Stimulated activated CD4-positive, alpha-beta T cell treated with anti-CD3 and anti-CD28 coated beads, Interleukin-1b, Interleukin-23, amount 100 ng/mL, for 4 hours (primary cell): ENCODE measurements around the gene TMEM271.
"Not testable (repeated sequence)": the region's sequence is repeated elsewhere in the genome, so short reads cannot be mapped to it uniquely, and the experiment has no call there.

Experiments used
- DNase-seq, 2 donors: peaks; one replicate each; pipeline ENCODE4 v3.0.0-alpha.2; 2020; ENCODE audit warnings: low read depth in 2 of 2

Gene TMEM271

GRCh38 chr4:561426-561825, 14.7 kb downstream of the TMEM271 start:
- DNase-seq = no peak

DNA sequence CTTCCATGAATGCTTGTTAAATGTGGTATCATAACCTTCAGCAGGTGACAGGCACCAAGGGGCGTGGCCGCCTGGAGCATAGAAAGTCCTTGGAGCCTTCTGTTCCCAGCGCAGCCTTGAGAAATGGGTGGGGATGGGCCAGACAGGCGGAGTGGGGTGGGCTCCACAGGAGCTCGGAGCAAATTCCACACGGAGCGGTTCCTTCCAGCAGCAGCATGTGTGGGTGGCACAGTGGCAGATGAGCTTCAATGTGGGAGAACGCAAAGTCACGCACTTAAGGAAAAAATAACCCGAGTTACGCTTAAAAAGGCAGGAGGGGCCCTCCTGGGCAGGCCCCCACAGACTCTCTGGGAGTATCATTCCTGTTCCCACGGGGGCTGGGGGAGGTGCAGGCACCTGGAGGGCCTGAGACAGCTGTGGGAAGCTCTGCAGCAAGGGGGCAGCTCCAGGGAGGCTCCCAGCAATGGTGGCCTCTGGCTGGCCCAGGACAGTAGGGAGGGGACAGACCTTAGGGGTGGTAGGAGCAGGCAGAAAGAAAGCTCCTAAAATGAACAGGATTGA, 15.3 kb downstream of the TMEM271 start:
- DNase-seq = no peak

DNA sequence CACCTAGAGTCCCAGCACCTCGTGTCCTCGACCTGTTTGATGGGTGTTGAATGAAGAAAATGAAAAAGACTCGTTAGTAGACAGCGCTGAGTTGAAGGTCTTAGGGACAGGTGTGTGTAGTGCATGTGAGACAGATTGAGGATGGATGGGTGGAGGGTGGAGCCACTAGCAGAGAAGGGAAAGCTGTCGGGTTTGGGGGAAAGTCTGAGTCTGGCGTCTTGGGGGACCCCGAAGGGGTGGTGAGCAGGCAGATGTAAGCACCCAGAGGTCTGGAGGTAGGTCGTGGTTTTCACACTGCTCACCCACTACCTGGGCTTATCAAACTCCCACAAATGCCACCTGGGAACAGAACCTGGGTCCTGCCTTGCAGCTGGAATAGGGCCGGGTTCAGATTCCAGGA, 16.0 kb downstream of the TMEM271 start:
- no peak for DNase-seq

DNA sequence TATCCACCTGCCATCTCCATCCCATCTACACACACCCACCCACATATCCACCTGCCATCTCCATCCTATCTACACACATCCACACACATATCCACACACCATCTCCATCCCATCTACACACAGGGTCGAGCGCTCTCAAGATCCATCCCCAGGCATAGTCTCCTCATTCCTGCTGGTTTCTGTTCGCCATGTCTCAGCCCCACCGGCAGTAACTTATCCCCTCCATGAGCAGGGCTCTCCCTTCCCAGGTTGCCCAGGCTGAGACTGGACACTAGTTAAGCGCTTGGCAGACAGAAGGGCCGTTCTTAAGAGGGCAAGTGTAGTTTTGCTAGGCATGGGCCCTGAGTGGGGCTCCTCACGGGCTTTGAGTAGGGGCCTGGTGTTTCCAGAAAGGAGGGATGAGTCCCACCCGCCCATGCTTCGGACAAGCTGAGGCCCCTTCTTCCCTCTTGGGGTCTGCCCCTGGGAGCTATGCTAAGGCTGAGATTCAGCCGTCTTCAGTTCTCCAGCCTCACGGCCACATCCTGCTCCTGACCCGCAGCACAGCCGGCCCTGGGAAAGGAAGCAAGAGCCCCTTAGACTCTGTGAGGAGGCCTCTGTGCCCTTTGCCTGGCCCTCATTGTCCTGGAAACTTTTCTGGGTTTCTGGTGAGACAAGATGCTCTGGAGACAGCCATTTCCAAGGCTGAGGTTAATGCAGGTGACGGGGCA, 20.4 kb downstream of the TMEM271 start:
- no peak for DNase-seq

- not testable (repeated sequence) for DNase-seq
Observed at GRCh38 chr4:554793-555320, 21.2 kb downstream of the TMEM271 start.

- DNase-seq = no peak
Observed at GRCh38 chr4:552019-552418, 24.1 kb downstream of the TMEM271 start.

DNA sequence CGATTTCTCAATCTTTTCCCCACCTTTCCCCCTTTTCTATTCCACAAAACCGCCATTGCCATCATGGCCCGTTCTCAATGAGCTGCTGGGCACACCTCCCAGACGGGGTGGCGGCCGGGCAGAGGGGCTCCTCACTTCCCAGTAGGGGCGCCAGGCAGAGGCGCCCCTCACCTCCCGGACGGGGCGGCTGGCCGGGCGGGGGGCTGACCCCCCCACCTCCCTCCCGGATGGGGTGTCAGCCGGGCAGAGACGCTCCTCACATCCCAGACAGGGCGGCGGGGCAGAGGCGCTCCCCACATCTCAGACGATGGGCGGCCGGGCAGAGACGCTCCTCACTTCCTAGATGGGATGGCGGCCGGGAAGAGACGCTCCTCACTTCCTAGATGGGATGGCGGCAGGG, 25.8 kb downstream of the TMEM271 start:
- DNase-seq = not testable (repeated sequence)

DNA sequence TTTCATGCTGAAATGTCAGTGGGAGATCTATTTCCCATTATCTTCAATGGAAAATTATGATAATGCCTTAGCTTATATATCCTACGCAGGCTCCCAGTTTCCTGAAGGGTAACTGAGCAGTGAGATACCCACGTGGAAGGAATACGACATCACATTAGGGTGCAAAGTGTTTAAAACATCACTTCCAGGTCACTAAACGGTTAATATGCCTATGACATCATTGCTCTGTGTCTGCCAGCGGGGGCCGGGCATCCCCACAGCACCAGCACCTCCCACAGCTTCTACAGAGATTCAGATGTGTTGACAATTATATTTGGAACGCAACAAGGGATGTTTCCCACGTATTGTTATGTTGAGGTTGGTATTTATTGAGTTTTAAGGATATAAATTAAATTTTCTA, 27.1 kb downstream of the TMEM271 start:
- no peak for DNase-seq

DNA sequence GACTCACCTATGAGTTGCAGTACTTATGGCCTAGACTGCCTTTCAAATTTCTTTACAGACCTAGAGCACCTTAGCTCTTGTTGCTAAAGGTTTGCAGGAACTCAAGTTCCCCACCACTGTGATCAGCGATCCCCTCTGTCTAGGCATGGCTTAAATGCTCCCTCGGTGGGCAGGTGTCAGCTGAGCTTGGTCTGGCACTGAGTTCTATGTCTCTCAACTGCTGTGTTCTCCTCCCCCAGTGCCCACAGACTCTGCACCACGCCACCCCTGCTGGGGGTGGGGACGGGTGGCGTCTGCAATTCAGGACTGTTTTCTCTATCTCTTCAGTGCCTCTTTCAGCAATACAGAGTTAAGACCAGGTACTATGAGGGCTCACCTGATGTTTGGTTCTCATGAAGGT, 30.5 kb downstream of the TMEM271 start:
- DNase-seq = no peak

GRCh38 chr4:544386-545105, 31.5 kb downstream of the TMEM271 start:
- DNase-seq = no peak

- no peak for DNase-seq
Observed at GRCh38 chr4:541271-541670, 34.8 kb downstream of the TMEM271 start.

- DNase-seq = no peak
Observed at GRCh38 chr4:538542-539142, 37.5 kb downstream of the TMEM271 start.

DNA sequence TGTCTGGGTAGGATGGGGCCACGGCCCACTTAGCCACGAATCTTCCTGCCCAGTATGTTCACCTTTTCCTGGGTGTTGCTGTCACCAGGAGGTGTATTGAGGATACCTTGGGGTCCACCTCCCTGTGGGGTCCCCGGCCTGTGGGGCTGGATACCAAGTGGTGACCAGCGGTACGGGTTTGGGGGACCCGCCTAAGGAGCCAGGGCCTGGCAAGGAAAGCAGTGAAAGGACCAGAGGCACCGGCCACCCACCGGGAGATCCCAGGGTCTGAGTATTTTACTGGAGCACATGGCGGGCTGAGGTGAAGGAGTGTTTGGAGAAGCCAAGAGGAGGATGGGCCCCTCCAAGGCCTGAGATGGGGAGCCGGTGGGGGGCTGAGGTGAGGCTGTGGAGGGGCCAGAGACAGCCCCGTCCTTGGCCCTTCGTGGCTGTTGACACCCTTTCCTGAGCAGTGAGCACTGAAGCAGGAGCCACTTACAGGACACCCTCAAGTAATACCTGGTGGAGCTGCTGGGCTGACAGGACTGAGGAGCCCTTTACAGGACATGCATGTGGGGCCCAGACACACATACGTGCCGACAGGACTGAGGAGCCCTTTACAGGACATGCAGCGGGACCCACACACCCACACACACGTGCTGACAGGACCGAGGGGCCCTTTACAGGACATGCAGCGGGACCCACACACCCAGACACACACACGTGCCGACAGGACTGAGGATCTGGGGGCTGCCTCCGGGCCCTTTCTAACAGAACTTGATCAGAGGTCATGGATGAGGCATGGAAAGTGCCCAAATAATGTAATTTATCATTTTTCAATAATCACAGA, 38.4 kb downstream of the TMEM271 start:
- no peak for DNase-seq

DNA sequence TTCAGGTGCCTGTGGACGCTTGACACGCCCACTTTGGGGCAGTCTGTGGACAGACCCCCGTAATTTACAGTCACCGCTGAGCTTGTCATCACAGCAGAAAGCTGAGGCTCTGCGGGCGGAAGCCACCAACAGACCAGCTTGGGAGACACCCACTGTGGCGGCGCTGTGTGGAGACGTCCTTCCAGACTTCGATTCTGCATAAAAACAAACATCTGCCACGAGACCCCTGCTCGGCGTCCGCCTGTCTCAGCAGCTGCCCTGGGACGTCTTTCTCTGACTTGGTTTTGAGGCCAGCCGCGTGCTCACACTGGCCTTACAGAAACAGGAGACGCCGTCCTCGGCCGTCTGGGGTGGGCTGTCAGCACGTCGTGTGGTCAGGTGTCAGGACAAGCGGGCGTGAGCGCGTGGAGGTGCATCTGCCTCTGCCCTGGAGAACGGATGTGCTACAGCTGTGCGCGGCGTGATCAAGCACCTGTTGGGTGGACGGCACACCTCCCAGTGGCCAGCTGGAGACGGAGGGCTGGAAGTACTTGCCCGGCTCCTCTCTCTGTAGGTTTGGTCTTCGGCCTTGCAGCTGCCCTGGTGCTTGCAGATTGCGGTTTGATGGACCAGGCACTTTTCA, 39.6 kb downstream of the TMEM271 start:
- DNase-seq = no peak

DNA sequence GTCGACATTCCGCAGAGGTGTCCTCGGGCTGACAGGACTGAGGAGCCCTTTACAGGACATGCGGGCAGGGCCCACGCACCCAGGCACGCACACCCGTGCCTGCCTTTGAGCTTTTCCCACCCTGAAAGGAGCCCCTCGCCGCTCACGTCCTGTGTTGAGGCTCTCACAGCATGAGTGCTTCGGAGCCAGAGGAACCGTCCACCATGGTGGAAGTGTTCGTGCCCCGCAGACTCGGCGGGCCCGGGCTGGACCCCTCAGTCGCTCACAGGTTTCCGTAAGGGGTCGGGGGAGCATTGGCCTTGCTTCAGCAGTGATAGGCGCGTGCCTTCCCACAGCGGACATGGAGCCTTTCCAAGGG, 40.2 kb downstream of the TMEM271 start:
- DNase-seq = no peak

DNA sequence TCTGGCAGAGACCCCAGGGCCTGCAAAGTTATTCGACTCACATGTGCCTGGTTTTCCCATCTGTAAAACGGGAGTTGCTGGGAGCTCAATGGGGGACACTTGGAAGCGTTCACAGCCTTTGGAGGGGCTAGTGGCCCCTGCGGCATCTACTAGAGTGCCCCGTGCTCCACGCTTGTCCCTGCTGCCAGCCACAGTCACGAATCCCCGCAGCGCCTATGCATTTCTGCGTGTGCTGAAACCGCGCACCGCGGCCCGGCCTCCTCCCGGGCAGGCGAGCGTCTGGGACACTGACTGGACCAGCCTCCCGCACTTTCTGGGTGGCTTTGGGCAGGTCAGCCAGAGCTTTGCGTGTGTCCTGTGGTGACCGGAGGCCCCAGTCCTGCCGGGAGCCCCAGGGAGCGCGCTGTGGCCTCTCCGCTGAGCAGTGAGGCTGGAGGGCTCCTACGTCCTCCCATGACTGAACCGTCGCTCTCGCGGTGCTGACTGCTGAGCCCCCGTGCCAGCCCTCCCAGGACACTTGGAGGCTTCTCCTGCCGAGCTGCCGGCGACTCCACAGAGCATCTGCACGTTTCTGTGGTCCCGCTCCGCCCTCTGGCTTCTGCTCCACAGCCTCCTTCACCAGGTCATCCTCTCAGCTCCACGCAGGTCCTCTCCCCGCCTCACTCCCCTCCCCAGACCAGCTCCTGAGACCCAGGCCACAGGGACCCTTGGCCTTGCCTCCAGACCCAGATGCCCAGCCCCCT, 40.7 kb downstream of the TMEM271 start:
- DNase-seq = no peak

DNA sequence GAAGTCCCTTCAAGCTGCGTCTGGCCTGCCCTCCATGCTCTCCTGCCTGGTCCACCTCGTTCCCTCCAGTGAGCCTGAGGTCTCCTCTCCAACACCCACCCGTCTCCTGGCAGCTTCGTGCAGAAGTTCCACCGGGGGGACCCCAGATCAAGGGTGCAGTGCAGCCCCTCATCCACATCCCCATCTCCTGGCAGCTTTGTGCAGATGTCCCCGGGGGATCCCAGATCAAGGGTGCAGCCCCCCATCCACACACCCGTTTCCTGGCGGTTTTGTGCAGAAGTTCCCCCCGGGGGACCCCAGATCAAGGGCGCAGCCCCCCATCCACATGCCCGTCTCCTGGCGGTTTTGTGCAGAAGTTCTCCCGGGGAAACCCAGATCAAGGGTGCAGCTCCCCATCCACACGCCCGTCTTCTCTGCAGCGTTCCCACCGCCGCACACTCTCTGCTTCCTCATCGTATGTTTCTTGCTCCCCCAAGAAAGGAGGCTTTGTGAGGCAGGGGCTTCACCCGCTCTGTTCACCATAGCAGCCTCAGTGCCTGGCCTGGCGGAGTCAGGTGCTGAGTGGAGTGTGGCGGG, 41.4 kb downstream of the TMEM271 start:
- no peak for DNase-seq

- no peak for DNase-seq
Observed at GRCh38 chr4:534101-534575, 42.0 kb downstream of the TMEM271 start.

- no peak for DNase-seq
Observed at GRCh38 chr4:533318-534100, 42.6 kb downstream of the TMEM271 start.
